Body of pancreas (tissue), 4 donors: ENCODE results near the gene TRNT1.

Experiments
- POLR2A ChIP-seq, 3 donors: fragments of 450-650 bp; IDR thresholded peaks; one replicate each; pipeline ENCODE4 v1.6.1; 2016; ENCODE audit warnings: antibody characterized with exemption in 3 of 3, mild to moderate bottlenecking in 2 of 3
- TF ChIP-seq, protein P1 (sequence below), 7 experiments: fragments of 450-650 bp in 4 of 7; fragments of 200-600 bp in 3 of 7; sonication (generic) in 3 of 7; IDR thresholded peaks; one replicate each; pipeline ENCODE4 v1.5.1; 2016 to 2019; ENCODE audit warnings: antibody characterized with exemption in 7 of 7

DNA sequence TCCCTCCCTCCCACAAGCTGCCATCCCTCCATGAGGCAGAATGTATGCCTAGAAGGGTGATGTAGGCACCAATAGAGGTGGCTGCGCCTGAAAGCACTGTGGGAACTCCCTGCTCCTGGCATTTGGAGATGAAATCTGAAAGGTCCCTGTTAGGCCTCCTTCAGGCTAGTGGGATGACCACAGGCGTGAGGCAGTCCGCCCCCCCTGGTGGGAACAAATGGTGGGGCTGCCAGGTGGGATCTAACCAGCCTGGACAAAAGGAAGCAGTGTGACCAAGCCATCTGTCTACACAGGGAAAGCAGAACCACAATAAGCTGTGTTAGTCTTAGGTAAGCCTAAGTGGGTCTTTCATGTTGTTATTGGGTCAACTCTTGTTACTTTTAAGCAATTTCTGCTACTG, 41.9 kb upstream of the TRNT1 start:
- TF ChIP-seq, protein P1, sequence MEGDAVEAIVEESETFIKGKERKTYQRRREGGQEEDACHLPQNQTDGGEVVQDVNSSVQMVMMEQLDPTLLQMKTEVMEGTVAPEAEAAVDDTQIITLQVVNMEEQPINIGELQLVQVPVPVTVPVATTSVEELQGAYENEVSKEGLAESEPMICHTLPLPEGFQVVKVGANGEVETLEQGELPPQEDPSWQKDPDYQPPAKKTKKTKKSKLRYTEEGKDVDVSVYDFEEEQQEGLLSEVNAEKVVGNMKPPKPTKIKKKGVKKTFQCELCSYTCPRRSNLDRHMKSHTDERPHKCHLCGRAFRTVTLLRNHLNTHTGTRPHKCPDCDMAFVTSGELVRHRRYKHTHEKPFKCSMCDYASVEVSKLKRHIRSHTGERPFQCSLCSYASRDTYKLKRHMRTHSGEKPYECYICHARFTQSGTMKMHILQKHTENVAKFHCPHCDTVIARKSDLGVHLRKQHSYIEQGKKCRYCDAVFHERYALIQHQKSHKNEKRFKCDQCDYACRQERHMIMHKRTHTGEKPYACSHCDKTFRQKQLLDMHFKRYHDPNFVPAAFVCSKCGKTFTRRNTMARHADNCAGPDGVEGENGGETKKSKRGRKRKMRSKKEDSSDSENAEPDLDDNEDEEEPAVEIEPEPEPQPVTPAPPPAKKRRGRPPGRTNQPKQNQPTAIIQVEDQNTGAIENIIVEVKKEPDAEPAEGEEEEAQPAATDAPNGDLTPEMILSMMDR (IDR thresholded peaks at IDR 0.05), result no peak
- no peak for TF ChIP-seq POLR2A (IDR thresholded peaks at IDR 0.05)
